ENCODE measurements around the gene EXOC3L4. TPM values are rescaled to one million over a fixed set of nuclear protein-coding genes. Genes with fewer than 3 reads are reported as not detected.
"Not testable (repeated sequence)": the region's sequence is repeated elsewhere in the genome, so short reads cannot be mapped to it uniquely, and the experiment has no call there.

EXOC3L4 gene
- total and polyA plus RNA-seq, 3 experiments from 2014 or later = not detected

DNA sequence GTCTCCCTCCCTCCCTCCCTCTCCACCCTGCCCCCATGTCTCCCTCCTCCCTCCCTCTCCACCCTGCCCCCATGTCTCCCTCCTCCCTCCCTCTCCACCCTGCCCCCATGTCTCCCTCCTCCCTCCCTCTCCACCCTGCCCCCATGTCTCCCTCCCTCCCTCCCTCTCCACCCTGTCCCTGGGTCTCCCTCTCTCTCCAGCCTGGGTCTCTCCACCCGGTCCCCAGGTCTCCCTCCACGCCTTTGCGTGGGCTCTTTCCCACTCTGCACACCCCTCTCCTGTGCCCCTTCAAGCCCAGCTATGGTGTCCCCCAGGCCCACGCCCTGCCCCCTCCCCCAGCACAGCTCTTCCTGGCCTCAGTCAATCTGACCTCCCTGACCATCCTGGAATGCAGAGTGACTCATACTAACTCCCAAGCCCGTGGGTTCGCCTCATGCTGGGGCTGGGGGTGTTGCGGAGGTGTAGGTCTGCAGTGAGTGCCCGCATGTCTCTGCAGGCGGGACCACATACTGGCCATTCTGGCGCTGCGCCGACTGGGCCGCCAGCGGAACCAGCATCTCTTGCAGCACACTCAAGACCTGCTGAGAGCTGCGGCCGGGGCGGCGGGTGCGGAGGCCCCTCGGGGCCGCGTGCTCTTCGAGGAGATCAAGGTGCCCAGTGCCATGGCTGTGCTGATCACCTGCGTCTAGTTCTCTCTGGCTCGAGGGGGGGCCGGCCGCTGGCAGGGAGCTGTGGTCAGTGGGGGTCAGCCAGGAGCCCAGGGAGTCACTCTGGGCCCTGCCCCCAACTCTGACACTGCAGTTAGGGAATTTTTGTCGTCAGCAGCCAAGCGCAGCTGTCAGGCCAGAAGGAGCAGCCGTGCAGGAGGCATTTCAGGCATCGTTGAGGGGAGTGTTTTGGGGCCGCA lies 15.3 kb downstream of the EXOC3L4 start:
- no peak for DNase-seq
- Histone ChIP-seq H3K27ac (ENCODE audit: low read depth, low read length) (peak overlapping the region; percentile 38), H3K4me1 (ENCODE audit: insufficient read depth, low read length) (peaks cover under 1% of the 10 kb centered on the region), H3K36me3 (ENCODE audit: insufficient read depth, low read length) (no peaks in the 10 kb centered on the region), H3K27me3 (ENCODE audit: insufficient read depth, low read length, poor library complexity, severe bottlenecking) (peaks cover under 1% of the 10 kb centered on the region), H3K4me3 (ENCODE audit: low read length) (no peak overlapping the region), H3K9me3 (ENCODE audit: low read length) (no peaks in the 10 kb centered on the region)
- H3K27me3 Mint-ChIP-seq = peaks cover 10 to 16% of the 10 kb centered on the region in 2 donors
- H3K36me3 Mint-ChIP-seq = peaks cover 0 to 1% (median 0%) of the 10 kb centered on the region in 3 donors
- no peaks in the 10 kb centered on the region for H3K9me3 Mint-ChIP-seq
- H3K4me3 Mint-ChIP-seq = no peak overlapping the region
- no peak overlapping the region for H3K27ac Mint-ChIP-seq
- POLR2A ChIA-PET = no interaction called here
- CTCF ChIA-PET = no interaction called here
- peaks cover 2 to 10% (median 7%) of the 10 kb centered on the region in 3 donors for H3K4me1 Mint-ChIP-seq

DNA sequence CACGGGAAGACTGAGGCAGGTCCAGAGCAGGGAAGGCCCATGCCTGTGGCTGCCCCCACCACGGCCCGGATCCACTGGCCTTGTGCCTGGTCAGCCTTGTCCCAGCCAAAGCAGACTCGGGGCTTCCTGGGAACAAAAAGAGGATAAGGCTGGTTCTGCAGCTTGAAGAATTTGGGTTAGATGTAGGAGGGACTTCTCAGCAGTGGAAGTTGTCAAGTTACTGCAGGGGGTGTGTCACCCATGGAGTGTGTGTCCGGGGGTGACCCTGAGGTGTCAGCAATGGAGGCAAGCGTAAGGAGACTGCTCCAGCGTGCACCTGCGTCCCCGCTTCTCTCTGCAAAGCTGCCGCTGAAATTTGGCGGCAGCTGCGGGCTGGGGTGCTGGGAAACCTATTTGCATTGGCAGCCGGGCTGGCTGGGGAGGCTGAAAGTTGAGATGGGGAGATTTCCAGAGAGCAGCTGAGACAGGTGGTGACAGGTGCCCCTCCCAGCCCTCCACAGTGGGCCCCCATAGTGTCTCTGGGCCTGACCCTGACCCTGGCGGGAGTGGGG lies 16.2 kb downstream of the EXOC3L4 start:
- H3K4me3 ChIP-seq (ENCODE audit: low read length) = no peak overlapping the region
- H3K4me3 Mint-ChIP-seq = no peak overlapping the region
- POLR2A ChIA-PET = no interaction called here
- H3K36me3 ChIP-seq (ENCODE audit: insufficient read depth, low read length) = no peaks in the 10 kb centered on the region
- no peak for DNase-seq
- H3K36me3 Mint-ChIP-seq = no peaks in the 10 kb centered on the region
- H3K27ac ChIP-seq (ENCODE audit: low read depth, low read length) = peak overlapping the region; percentile 38
- H3K4me1 Mint-ChIP-seq = peaks cover 5 to 10% (median 6%) of the 10 kb centered on the region in 3 donors
- CTCF ChIA-PET = no interaction called here
- H3K27ac Mint-ChIP-seq = no peak overlapping the region
- no peaks in the 10 kb centered on the region for H3K4me1 ChIP-seq (ENCODE audit: insufficient read depth, low read length)
- no peaks in the 10 kb centered on the region for H3K9me3 ChIP-seq (ENCODE audit: low read length)
- peaks cover 4 to 6% of the 10 kb centered on the region in 2 donors for H3K27me3 Mint-ChIP-seq
- H3K27me3 ChIP-seq (ENCODE audit: insufficient read depth, low read length, poor library complexity, severe bottlenecking) = no peaks in the 10 kb centered on the region
- no peaks in the 10 kb centered on the region for H3K9me3 Mint-ChIP-seq

DNA sequence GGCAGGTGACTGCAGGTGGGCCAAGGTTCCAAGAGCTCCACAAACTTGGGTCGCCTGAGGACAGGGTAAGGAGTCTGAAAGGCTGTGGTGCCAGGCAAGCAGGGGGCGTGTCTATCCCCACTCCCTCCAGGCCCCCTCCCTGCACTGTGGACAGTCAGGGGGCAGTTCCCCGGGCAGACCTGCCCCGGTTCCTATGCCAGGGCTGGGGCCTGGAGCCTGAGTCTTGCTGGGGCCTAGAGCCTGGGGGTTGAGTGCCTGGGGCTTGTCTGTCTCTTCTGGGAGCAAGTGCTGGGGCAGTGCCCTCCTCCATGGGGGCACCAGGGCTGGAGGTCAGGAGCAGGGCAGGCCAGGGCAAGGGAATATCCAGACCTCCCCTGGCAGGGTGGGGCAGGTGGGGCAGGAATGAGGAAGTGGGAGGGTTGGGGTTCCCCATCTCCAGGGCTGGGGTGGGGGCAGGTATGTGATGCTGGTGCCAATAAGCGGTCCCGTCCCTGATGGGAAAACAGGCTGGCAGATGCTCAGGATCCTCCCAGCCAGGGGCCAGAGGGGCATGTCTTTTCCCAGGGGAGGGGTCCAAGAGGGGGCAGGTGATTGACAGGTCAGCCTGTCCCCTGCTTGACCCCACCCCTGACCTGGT lies 16.8 kb downstream of the EXOC3L4 start:
- Mint-ChIP-seq H3K27ac (no peak overlapping the region), H3K27me3 (peaks cover 4 to 5% of the 10 kb centered on the region in 2 donors), H3K4me1 (peaks cover 6 to 13% (median 8%) of the 10 kb centered on the region in 3 donors), H3K36me3 (no peaks in the 10 kb centered on the region), H3K9me3 (no peaks in the 10 kb centered on the region), H3K4me3 (no peak overlapping the region)
- no peak overlapping the region for H3K27ac ChIP-seq (ENCODE audit: low read depth, low read length)
- H3K36me3 ChIP-seq (ENCODE audit: insufficient read depth, low read length) = no peaks in the 10 kb centered on the region
- H3K27me3 ChIP-seq (ENCODE audit: insufficient read depth, low read length, poor library complexity, severe bottlenecking) = no peaks in the 10 kb centered on the region
- no peaks in the 10 kb centered on the region for H3K9me3 ChIP-seq (ENCODE audit: low read length)
- ChIA-PET POLR2A (no interaction called here), CTCF (no interaction called here)
- no peaks in the 10 kb centered on the region for H3K4me1 ChIP-seq (ENCODE audit: insufficient read depth, low read length)
- no peak overlapping the region for H3K4me3 ChIP-seq (ENCODE audit: low read length)
- no peak for DNase-seq

DNA sequence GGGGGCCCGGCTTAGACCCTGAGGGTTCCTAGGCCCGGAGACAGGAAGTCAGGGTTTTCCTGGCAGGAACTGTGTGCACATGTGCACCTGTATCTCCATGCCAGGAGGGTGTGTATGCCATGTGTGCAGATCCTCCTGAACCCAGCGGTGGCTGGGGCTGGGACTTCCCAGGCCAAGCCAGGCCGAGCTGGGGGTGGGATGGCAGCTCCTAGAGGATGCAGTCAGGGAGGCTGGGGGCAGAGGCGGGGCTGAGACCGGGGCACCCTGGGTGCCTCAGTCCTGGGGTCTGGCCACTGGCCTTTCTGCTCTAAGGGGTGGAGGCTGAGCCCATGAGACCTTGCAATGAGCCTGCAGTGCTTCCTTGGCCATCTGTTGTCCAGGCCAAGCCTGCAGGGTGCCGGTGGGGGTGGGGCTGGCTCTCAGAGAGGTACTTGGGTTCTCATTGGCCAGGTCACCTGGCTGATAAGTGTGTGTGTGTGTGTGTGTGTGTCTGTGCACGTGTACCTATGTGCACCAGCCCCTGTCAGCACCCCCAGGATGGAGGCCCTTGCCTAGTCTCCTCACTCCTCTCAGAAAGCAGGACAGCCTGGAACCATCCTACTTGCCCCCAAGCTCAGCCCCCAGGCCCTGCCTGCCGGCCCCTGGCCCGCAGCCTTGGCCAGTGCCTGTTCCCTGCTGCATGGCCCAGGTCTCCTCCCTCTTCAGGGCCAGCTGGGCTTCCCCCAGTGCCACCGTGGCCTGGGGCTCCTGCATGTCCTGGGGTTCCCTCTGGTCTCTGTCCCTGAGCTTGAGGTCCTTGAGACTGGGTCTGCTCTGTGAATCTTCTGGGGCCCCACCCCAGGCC lies 18.1 kb downstream of the EXOC3L4 start:
- no peaks in the 10 kb centered on the region for H3K4me1 ChIP-seq (ENCODE audit: insufficient read depth, low read length)
- Mint-ChIP-seq H3K4me1 (peaks cover 6 to 13% (median 8%) of the 10 kb centered on the region in 3 donors), H3K27me3 (peaks cover 5 to 6% of the 10 kb centered on the region in 2 donors), H3K36me3 (no peaks in the 10 kb centered on the region), H3K9me3 (no peaks in the 10 kb centered on the region), H3K27ac (no peak overlapping the region), H3K4me3 (no peak overlapping the region)
- CTCF ChIA-PET = no interaction called here
- H3K27ac ChIP-seq (ENCODE audit: low read depth, low read length) = peak overlapping the region; percentile 16
- H3K4me3 ChIP-seq (ENCODE audit: low read length) = no peak overlapping the region
- H3K36me3 ChIP-seq (ENCODE audit: insufficient read depth, low read length) = no peaks in the 10 kb centered on the region
- no peaks in the 10 kb centered on the region for H3K27me3 ChIP-seq (ENCODE audit: insufficient read depth, low read length, poor library complexity, severe bottlenecking)
- H3K9me3 ChIP-seq (ENCODE audit: low read length) = no peaks in the 10 kb centered on the region
- no peak for DNase-seq
- POLR2A ChIA-PET = no interaction called here

DNA sequence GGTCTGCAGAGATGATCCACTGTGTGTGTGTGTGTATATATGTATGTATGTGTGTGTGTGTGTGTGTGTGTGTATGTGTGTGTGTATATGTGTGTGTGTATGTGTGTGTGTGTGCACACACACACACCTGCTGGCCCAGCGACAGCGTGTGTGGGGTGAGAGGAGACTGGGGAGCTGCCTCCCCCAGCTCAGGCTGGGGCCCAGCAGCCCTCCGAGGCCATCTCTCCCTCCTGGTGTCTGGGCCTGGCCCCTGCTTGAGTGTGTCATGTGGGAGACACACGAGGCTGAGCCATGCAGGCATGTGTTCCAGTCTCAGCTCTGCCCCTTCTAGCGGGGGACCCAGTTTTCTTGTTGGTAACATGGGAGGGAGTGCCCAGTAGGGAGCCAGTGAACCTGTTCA lies 18.8 kb downstream of the EXOC3L4 start:
- Mint-ChIP-seq H3K27me3 (peaks cover 5% of the 10 kb centered on the region in 2 donors), H3K36me3 (no peaks in the 10 kb centered on the region), H3K4me3 (no peak overlapping the region), H3K27ac (no peak overlapping the region), H3K4me1 (peaks cover 6 to 13% (median 8%) of the 10 kb centered on the region in 3 donors), H3K9me3 (no peaks in the 10 kb centered on the region)
- Histone ChIP-seq H3K36me3 (ENCODE audit: insufficient read depth, low read length) (no peaks in the 10 kb centered on the region), H3K9me3 (ENCODE audit: low read length) (no peaks in the 10 kb centered on the region), H3K4me1 (ENCODE audit: insufficient read depth, low read length) (no peaks in the 10 kb centered on the region), H3K27me3 (ENCODE audit: insufficient read depth, low read length, poor library complexity, severe bottlenecking) (no peaks in the 10 kb centered on the region), H3K27ac (ENCODE audit: low read depth, low read length) (no peak overlapping the region), H3K4me3 (ENCODE audit: low read length) (no peak overlapping the region)
- no peak for DNase-seq
- ChIA-PET CTCF (no interaction called here), POLR2A (no interaction called here)

DNA sequence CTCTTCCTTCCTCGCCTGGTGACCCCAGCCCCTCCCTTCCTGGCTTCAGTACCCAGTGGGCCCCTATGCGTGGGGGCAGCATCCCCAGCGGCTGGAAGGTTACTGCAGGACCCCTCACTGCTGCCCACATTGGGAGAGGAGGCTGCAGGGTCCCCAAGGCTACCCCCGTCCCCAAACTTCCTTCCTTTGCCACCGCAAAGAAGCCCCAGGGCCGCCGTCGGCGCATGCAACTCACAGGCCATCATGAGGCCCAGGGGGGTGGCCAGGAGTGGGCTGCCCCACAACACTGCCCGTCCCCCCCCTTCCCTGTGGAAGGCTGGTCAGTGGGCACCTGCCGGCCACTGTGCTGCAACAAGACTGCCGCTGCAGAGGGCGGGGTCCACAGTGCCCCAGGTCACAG lies 19.2 kb downstream of the EXOC3L4 start:
- H3K27me3 Mint-ChIP-seq = peaks cover 5% of the 10 kb centered on the region in 2 donors
- no peak overlapping the region for H3K4me3 Mint-ChIP-seq
- H3K36me3 Mint-ChIP-seq = no peaks in the 10 kb centered on the region
- H3K4me1 Mint-ChIP-seq = peaks cover 6 to 13% (median 8%) of the 10 kb centered on the region in 3 donors
- no peaks in the 10 kb centered on the region for H3K9me3 ChIP-seq (ENCODE audit: low read length)
- H3K9me3 Mint-ChIP-seq = no peaks in the 10 kb centered on the region
- no peak overlapping the region for H3K27ac Mint-ChIP-seq
- H3K36me3 ChIP-seq (ENCODE audit: insufficient read depth, low read length) = no peaks in the 10 kb centered on the region
- CTCF ChIA-PET = no interaction called here
- no peak overlapping the region for H3K27ac ChIP-seq (ENCODE audit: low read depth, low read length)
- POLR2A ChIA-PET = no interaction called here
- no peaks in the 10 kb centered on the region for H3K4me1 ChIP-seq (ENCODE audit: insufficient read depth, low read length)
- H3K4me3 ChIP-seq (ENCODE audit: low read length) = no peak overlapping the region
- H3K27me3 ChIP-seq (ENCODE audit: insufficient read depth, low read length, poor library complexity, severe bottlenecking) = no peaks in the 10 kb centered on the region
- DNase-seq = no peak

DNA sequence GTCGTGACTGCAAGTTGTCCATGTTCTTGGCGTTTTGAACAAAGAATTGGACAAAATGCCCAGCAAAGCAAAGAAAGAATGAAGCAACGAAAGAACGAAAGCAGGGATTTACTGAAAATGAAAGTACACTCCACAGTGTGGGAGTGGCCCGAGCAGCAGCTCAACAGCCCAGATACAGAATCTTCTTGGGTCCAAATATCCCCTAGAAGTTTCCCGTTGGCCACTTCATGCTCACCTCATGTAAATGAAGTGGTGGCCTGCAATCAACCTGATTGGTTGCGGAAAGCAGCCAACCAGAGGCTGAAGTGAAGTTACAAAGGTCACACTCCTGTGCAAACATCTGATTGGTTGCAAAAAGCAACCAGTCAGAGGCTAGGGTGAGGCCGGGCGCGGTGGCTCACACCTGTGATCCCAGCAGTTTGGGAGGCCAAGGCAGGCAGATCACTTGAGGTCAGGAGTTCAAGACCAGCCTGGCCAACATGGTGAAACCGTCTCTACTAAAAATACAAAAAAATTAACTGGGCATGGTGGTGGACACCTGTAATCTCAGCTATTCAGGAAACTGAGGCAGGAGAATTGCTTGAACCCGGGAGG lies 20.7 kb downstream of the EXOC3L4 start:
- H3K4me1 ChIP-seq (ENCODE audit: insufficient read depth, low read length); POLR2A ChIA-PET; DNase-seq; H3K36me3 ChIP-seq (ENCODE audit: insufficient read depth, low read length); H3K36me3 Mint-ChIP-seq; H3K27me3 ChIP-seq (ENCODE audit: insufficient read depth, low read length, poor library complexity, severe bottlenecking); H3K4me3 ChIP-seq (ENCODE audit: low read length); H3K9me3 Mint-ChIP-seq; H3K9me3 ChIP-seq (ENCODE audit: low read length): not testable (repeated sequence)
- CTCF ChIA-PET = interaction anchor here (1.3 kb wide), 1 partner anchor 10 kb away, joined by 3 read pairs; no protein-coding TSS in a partner anchor
- peaks cover 11 to 13% of the 10 kb centered on the region in 2 donors for H3K27me3 Mint-ChIP-seq
- H3K27ac ChIP-seq (ENCODE audit: low read depth, low read length) = peak overlapping the region; percentile 33
- peaks cover 6 to 13% (median 8%) of the 10 kb centered on the region in 3 donors for H3K4me1 Mint-ChIP-seq
- H3K4me3 Mint-ChIP-seq = peak overlapping the region in 6 of 7 donors; percentile 3 to 79 (median 66)
- peak overlapping the region in 3 of 8 donors; percentile 18 to 82 (median 31) for H3K27ac Mint-ChIP-seq

All from CD8-positive, alpha-beta memory T cell (primary cell).